ENCODE results near the gene SVOP.
A peak's percentile ranks its signal among the peaks of the same experiment; 100 is the strongest.
"Not testable (repeated sequence)": the region's sequence is repeated elsewhere in the genome, so short reads cannot be mapped to it uniquely, and the experiment has no call there.

SVOP gene

GRCh38 chr12:108879615-108880254 lies 141.1 kb downstream of the SVOP start, which contains the start of gene DAO:
TSS of gene DAO (plus strand) at chr12:108880092. CDS start at chr12:108885007, 4,915 bp downstream.
- no peak for DNase-seq

- DNase-seq = no peak
Measured at GRCh38 chr12:108876550-108876949, 144.3 kb downstream of the SVOP start.

- no peak for DNase-seq
Measured at GRCh38 chr12:108875682-108876361, 145.0 kb downstream of the SVOP start.

GRCh38 chr12:108875280-108875679 lies 145.6 kb downstream of the SVOP start:
- DNase-seq = no peak

- DNase-seq = no peak
Measured at GRCh38 chr12:108868781-108869180, 152.1 kb downstream of the SVOP start.

- DNase-seq = not testable (repeated sequence)
Measured at GRCh38 chr12:108866083-108866482, 154.8 kb downstream of the SVOP start.

- no peak for DNase-seq
Measured at GRCh38 chr12:108865169-108865568, 155.7 kb downstream of the SVOP start.

- DNase-seq = no peak
Measured at GRCh38 chr12:108862588-108862959, 158.3 kb downstream of the SVOP start.

GRCh38 chr12:108861878-108862587 lies 158.8 kb downstream of the SVOP start:
- no peak for DNase-seq

GRCh38 chr12:108860443-108860842 lies 160.4 kb downstream of the SVOP start:
- DNase-seq = no peak

GRCh38 chr12:108859923-108860291 lies 161.0 kb downstream of the SVOP start:
- DNase-seq = no peak

- DNase-seq = not testable (repeated sequence)
Measured at GRCh38 chr12:108859141-108859922, 161.5 kb downstream of the SVOP start.

- DNase-seq = peak; percentile 56
Measured at GRCh38 chr12:108858311-108859074, 162.4 kb downstream of the SVOP start.

Measured in right hindlimb (tissue), 1 donor.